Measurements from ENCODE around the gene B3GNT5. TPM values are rescaled to one million over a fixed set of nuclear protein-coding genes. Genes with fewer than 3 reads are reported as not detected.
A peak's percentile ranks its signal among the peaks of the same experiment; 100 is the strongest.

B3GNT5 gene, protein sequence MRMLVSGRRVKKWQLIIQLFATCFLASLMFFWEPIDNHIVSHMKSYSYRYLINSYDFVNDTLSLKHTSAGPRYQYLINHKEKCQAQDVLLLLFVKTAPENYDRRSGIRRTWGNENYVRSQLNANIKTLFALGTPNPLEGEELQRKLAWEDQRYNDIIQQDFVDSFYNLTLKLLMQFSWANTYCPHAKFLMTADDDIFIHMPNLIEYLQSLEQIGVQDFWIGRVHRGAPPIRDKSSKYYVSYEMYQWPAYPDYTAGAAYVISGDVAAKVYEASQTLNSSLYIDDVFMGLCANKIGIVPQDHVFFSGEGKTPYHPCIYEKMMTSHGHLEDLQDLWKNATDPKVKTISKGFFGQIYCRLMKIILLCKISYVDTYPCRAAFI
- total RNA-seq = 1 to 10 TPM in 8 of 9 donors, under 1 TPM in 1; 0.18 to 3.6 (median 3.0) TPM
- polyA plus RNA-seq = 1 to 10 TPM; 2.0 to 2.6 (median 2.3) TPM
- long read RNA-seq, donor 1 = 0 reads
- long read RNA-seq, donor 2 = 0 reads
- long read RNA-seq, donor 3 = 0 reads
- long read RNA-seq, donor 4, partial matches to known transcripts = 0 of 1 reads
- long read RNA-seq, donor 4, other reads (novel, unspliced or antisense) = 1 of 1 reads
- long read RNA-seq, donor 5, full-length matches to known transcripts = 4 of 5 reads
- long read RNA-seq, donor 5, partial matches to known transcripts = 0 of 5 reads
- long read RNA-seq, donor 5, other reads (novel, unspliced or antisense) = 1 of 5 reads
- long read RNA-seq, donor 6, full-length matches to known transcripts = 1 of 2 reads
- long read RNA-seq, donor 6, partial matches to known transcripts = 0 of 2 reads
- long read RNA-seq, donor 6, other reads (novel, unspliced or antisense) = 1 of 2 reads
- long read RNA-seq, donor 7 = 0 reads
- long read RNA-seq, donor 8, partial matches to known transcripts = 0 of 2 reads
- long read RNA-seq, donor 8, other reads (novel, unspliced or antisense) = 0 of 2 reads
- long read RNA-seq, donor 9, partial matches to known transcripts = 0 of 1 reads
- long read RNA-seq, donor 9, other reads (novel, unspliced or antisense) = 0 of 1 reads
- long read RNA-seq, donor 10, partial matches to known transcripts = 0 of 1 reads
- long read RNA-seq, donor 10, other reads (novel, unspliced or antisense) = 0 of 1 reads

DNA sequence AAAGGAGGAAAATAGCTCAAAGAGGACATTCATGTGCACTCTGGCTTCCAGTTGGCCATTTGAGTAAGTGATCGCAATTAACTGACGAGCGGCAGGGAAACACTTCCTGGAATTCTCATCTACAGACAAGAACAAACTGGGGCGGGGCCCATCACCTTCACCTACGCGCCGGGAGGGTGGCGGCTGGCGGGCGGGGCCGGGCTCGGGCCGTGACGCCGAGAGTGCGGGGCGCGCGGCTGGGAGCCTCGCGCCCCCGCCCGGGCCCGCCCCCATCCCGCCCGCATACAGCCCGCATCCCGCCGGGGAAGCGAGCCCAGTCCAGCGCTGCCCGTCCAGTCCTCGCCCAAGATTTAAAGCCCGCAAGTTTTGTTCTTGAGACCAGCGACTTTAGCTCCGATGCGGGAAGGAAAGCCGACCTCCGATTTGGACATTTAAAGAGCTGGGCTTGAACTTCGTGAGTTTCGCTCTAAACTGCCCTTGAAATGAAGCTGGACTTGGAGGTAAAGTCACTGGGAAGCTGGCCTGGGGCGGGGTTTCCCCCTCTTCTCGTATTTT, at the start of gene B3GNT5:
TSS of gene B3GNT5 (plus strand) at position 281 of the 555 bp plus-strand sequence. CDS start 16,546 bp downstream, outside the sequence.
- no peak for TF ChIP-seq POLR2A (IDR thresholded peaks at IDR 0.05)
- TF ChIP-seq, protein P1, sequence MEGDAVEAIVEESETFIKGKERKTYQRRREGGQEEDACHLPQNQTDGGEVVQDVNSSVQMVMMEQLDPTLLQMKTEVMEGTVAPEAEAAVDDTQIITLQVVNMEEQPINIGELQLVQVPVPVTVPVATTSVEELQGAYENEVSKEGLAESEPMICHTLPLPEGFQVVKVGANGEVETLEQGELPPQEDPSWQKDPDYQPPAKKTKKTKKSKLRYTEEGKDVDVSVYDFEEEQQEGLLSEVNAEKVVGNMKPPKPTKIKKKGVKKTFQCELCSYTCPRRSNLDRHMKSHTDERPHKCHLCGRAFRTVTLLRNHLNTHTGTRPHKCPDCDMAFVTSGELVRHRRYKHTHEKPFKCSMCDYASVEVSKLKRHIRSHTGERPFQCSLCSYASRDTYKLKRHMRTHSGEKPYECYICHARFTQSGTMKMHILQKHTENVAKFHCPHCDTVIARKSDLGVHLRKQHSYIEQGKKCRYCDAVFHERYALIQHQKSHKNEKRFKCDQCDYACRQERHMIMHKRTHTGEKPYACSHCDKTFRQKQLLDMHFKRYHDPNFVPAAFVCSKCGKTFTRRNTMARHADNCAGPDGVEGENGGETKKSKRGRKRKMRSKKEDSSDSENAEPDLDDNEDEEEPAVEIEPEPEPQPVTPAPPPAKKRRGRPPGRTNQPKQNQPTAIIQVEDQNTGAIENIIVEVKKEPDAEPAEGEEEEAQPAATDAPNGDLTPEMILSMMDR (IDR thresholded peaks at IDR 0.05) = no peak
- Histone ChIP-seq H3K36me3 (replicated peaks in 1 of 2) (no peaks in the 10 kb centered on the region), H3K27me3 (no peaks in the 10 kb centered on the region), H3K4me3 (peak within 1 kb of the TSS in 3 of 4 donors; percentile 35 to 91 (median 74)), H3K4me1 (replicated peaks in 1 of 2) (peaks cover 0 to 5% of the 10 kb centered on the region in 2 donors), H3K27ac (peak within 1 kb of the TSS in 4 of 5 donors; percentile 62 to 89 (median 81)), H3K9me3 (replicated peaks in 1 of 3) (no peaks in the 10 kb centered on the region)
- 5 to 29% (median 10%) methylated on average over 6 to 43 of the region's 43 CpGs for WGBS, 4 donors
- peak in 3 of 7 donors; percentile 22 to 62 (median 58) for DNase-seq
- intact Hi-C loops (cut with DNase I) = no loop called here

DNA sequence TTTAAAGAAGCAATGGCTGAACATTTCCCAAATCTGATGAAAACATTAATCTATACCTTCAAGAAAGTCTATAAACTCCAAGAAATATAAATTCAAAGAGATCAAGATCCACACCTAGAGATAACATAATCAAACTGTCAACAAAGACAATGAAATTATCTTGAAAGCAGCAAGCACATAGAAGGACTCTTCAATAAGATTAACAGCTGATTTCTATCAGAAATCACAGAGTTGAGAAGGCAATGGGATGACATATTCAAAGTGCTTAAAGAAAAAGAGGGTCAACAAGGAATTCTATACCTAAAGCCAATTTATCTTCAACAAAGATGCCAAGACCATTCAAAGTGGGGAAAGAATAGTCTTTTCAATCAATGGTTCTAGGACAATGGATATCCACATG, 49.4 kb upstream of the B3GNT5 start:
- intact Hi-C loops (cut with DNase I) = no loop called here
- no peak for TF ChIP-seq POLR2A (IDR thresholded peaks at IDR 0.05)
- TF ChIP-seq, protein P1 (IDR thresholded peaks at IDR 0.05) = no peak
- H3K4me3 ChIP-seq = no peak overlapping the region

DNA sequence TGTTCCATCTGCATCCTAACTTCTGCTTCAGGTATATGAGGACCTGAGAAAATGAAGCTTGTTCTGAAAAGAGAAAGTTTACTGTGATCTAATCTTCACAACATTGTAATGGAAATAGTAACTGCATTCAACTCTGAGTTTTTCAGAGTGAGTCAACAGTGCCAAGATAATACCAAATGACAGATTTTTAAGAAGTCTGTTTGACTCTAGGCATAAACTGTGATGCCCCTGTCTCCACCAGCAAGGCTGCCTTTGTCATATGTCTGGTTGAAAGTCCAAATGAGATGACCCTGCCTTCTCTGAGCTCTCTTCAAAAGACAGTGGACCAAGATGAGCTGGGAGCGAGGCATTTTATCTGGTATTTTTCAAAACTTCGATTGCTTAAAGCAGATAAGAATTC, 44.8 kb upstream of the B3GNT5 start:
- no peaks in the 10 kb centered on the region for H3K27me3 ChIP-seq
- WGBS, 4 donors = 79 to 86% (median 79%) methylated on average over 2 of the region's 2 CpGs
- DNase-seq = no peak
- intact Hi-C loops (cut with DNase I) = no loop called here
- TF ChIP-seq, protein P1 (IDR thresholded peaks at IDR 0.05) = no peak
- no peak for TF ChIP-seq POLR2A (IDR thresholded peaks at IDR 0.05)
- no peaks in the 10 kb centered on the region for H3K9me3 ChIP-seq (replicated peaks in 1 of 3)
- H3K36me3 ChIP-seq (replicated peaks in 1 of 2) = no peaks in the 10 kb centered on the region
- peak overlapping the region in 1 of 5 donors; percentile 17 for H3K27ac ChIP-seq
- H3K4me1 ChIP-seq (replicated peaks in 1 of 2) = peaks cover 0 to 13% of the 10 kb centered on the region in 2 donors
- no peak overlapping the region for H3K4me3 ChIP-seq

More for the DNA sequence above, 49.4 kb upstream of the B3GNT5 start:
- no peak for DNase-seq
- H3K36me3 ChIP-seq (replicated peaks in 1 of 2) = no peaks in the 10 kb centered on the region
- no peaks in the 10 kb centered on the region for H3K4me1 ChIP-seq (replicated peaks in 1 of 2)
- H3K9me3 ChIP-seq (replicated peaks in 1 of 3) = no peaks in the 10 kb centered on the region
- H3K27me3 ChIP-seq = no peaks in the 10 kb centered on the region
- no peak overlapping the region for H3K27ac ChIP-seq

All from adrenal gland (tissue), 19 donors.